Effector memory CD8-positive, alpha-beta T cell (primary cell): Measurements from ENCODE around the gene RHOG.
A peak's percentile ranks its signal among the peaks of the same experiment; 100 is the strongest.
"Not testable (repeated sequence)": the region's sequence is repeated elsewhere in the genome, so short reads cannot be mapped to it uniquely, and the experiment has no call there.

Source experiments
- ATAC-seq: fragments of 150-1000 bp; cut with Tn5 transposase; replicated peaks from 2 replicates; pipeline ENCODE4 v1.10.0; 2021; ENCODE audit warnings: mild to moderate bottlenecking, moderate library complexity
- DNase-seq, 3 experiments: peaks; one replicate each; pipeline ENCODE4 v3.0.0; 2021
- H3K27ac Mint-ChIP-seq, 2 donors: one replicate each; pipeline ENCODE4 v1.8.0; 2022; ENCODE audit warnings: mild to moderate bottlenecking in 2 of 2, mixed read lengths in 2 of 2, moderate library complexity in 2 of 2
- H3K27me3 Mint-ChIP-seq, 2 donors: one replicate each; pipeline ENCODE4 v1.8.0; 2022; ENCODE audit warnings: mixed read lengths in 2 of 2
- H3K36me3 Mint-ChIP-seq: one replicate; pipeline ENCODE4 v1.8.0; 2022; ENCODE audit warnings: mild to moderate bottlenecking, moderate library complexity, mixed read lengths; ENCODE audit not compliant: insufficient read depth
- H3K4me1 Mint-ChIP-seq, 2 donors: one replicate each; pipeline ENCODE4 v1.8.0; 2022; ENCODE audit warnings: low read depth in 2 of 2, mixed read lengths in 2 of 2
- H3K4me3 Mint-ChIP-seq, 2 donors: one replicate each; pipeline ENCODE4 v1.8.0; 2022; ENCODE audit warnings: mild to moderate bottlenecking in 2 of 2, mixed read lengths in 2 of 2, moderate library complexity in 2 of 2
- H3K9me3 Mint-ChIP-seq, 2 donors: one replicate each; pipeline ENCODE4 v1.8.0; 2022; ENCODE audit warnings: mixed read lengths in 2 of 2

RHOG gene

DNA sequence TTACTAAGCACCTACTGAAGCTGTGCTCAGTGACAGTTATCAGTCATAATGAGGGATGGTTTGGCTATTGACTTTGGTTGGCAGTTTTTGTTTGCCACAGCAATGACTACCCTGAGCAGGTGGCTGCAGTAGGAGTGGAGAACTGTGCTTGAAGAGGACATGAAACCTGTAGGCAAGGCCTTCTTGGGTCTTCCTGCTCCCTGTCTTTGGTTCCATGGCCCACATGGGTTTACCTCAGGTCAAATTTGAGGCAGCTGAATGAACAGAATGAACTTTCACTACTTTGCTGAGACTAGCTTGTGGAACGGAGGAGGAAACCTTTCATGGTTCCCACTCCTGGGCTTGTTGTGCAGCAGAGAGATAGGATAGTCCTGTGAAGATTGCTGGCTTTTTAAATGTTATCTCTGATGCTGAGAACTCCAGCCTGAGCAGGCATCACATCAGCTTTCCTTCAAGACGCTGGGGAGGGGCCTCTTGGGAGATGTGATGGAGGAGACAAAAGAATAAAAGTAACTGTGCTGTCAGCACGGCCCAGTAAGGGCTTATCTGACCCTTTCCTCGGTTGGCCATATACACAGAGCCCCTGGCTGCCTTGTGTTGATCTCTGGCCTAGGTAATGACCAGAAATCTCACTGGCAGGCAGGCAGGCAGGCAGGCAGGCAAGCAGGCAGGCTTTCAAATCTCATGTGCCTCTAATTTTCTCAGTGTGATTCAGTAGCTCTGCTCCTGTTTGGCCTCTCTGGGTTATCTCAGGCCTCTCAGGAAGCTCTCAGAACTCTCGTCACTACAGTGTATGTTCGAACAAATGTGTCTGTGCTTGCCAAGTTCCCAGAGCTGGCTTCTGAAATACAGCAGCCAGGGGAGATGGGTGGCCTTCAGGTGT is 26.7 kb upstream of the RHOG start:
- peaks cover 64 to 80% of the 10 kb centered on the region in 2 donors for H3K4me1 Mint-ChIP-seq
- no peaks in the 10 kb centered on the region for H3K27me3 Mint-ChIP-seq
- H3K27ac Mint-ChIP-seq = peak overlapping the region; percentile 56 to 70
- no peak for DNase-seq
- peaks cover 5% of the 10 kb centered on the region for H3K36me3 Mint-ChIP-seq
- ATAC-seq = no peak
- H3K4me3 Mint-ChIP-seq = peak overlapping the region in 1 of 2 donors; percentile 55
- H3K9me3 Mint-ChIP-seq = no peaks in the 10 kb centered on the region

DNA sequence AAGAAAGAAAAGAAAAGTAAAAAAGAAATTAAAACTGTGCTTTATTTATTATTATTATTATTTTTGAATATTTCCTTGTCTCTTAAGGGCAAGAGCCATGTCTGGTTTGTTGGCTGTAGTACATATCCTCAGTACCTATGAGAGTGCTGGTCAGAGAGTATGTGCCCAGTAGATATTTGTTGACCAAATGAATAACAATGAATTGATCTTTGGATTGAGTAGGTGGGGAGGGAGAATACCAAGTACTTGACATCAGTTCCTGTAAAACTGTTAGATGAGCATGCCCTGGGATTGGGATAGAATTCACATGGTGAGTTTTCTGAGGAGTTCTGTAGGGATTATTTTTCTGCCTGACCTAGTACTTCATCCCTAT is 26.1 kb upstream of the RHOG start:
- Mint-ChIP-seq H3K9me3 (no peaks in the 10 kb centered on the region), H3K4me3 (peak overlapping the region in 1 of 2 donors; percentile 55), H3K4me1 (peaks cover 61 to 79% of the 10 kb centered on the region in 2 donors), H3K27me3 (no peaks in the 10 kb centered on the region), H3K27ac (peak overlapping the region; percentile 53 to 70), H3K36me3 (peaks cover 2% of the 10 kb centered on the region)
- DNase-seq (no peak), ATAC-seq (no peak)

DNA sequence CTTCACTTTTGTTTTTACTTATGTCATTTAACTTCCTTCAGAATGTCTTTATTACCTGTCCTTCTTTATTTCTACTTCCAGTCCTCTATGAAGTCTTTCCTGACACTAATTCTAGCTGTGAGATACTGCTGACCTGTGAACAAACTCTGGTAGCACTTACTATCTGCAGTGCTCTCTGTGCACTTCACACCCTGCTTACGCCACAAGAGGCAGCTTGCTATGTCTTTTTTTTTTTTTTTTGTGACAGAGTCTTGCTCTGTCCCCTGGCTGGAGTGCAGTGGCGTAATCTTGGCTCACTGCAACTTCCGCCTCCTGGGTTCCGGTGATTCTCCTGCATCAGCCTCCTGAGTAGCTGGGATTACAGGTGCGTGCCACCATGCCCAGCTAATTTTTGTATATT is 25.4 kb upstream of the RHOG start:
- DNase-seq (no peak), ATAC-seq (peak; percentile 81)
- Mint-ChIP-seq H3K9me3 (no peaks in the 10 kb centered on the region), H3K36me3 (peaks cover 2% of the 10 kb centered on the region), H3K27me3 (no peaks in the 10 kb centered on the region), H3K4me1 (peaks cover 62 to 78% of the 10 kb centered on the region in 2 donors), H3K27ac (peak overlapping the region; percentile 53 to 70), H3K4me3 (peak overlapping the region; percentile 48 to 55)

DNA sequence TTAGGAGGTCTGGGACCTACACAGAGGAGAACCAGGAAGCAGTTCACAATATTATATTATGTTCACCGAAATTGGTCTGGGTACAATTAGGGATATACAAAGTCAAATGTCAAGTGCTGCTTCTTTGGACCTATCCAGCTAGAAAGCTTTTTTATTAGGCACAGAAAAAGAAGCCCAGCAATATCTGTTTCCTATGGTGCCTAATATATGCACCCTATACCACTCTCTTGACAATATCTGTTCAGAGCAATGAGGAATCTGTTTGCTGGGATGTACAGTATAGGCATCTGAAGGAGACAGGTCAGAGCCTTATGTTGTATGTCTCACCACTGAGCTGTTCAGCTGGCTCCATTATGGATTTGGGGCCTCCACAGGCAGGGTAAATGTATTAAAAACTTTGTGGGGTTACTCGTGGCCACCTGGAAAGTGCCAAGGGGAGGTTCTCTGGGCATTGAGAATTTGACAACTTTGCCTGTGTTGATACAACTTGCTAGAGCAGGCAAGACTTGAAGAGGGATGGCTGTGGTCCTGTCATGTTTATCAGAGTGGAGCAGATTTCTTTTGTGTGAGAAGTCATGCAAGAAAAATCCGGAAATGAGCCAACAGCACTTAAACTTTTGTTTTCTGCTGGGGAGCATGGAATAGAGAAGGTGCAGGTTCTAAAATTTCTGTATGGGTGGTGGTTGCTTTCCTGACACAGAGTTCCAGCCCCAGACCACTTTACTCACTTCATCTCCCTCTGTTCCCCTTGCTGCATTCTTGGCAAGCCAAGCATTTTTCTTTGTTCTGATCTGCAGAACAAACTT is 24.8 kb upstream of the RHOG start:
- Mint-ChIP-seq H3K9me3 (no peaks in the 10 kb centered on the region), H3K27me3 (no peaks in the 10 kb centered on the region), H3K27ac (peak overlapping the region; percentile 53 to 70), H3K4me1 (peaks cover 62 to 79% of the 10 kb centered on the region in 2 donors), H3K36me3 (peaks cover 2% of the 10 kb centered on the region), H3K4me3 (peak overlapping the region; percentile 48 to 55)
- ATAC-seq (peak; percentile 16), DNase-seq (no peak)

DNA sequence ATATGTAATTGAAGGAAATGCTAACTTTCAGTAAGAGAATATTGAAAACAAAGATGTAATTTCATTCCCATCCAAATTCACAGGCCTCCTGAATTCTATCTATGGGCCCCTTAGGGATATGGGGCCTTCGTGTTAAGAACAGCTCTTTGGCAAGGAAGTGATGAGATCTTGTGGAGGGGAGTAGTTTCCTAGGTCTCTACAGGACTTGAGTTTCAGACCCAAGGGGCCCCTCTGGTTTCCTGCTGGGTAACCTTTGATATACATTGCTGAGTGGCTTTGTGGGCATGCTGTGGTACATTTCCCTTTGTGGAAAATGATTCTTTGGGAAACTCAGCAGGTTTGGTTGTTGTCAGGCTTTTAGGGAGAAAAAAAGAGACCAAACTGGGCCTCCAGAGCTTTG is 20.9 kb upstream of the RHOG start:
- ATAC-seq = no peak
- peak overlapping the region; percentile 67 to 99 for H3K27ac Mint-ChIP-seq
- H3K27me3 Mint-ChIP-seq = no peaks in the 10 kb centered on the region

DNA sequence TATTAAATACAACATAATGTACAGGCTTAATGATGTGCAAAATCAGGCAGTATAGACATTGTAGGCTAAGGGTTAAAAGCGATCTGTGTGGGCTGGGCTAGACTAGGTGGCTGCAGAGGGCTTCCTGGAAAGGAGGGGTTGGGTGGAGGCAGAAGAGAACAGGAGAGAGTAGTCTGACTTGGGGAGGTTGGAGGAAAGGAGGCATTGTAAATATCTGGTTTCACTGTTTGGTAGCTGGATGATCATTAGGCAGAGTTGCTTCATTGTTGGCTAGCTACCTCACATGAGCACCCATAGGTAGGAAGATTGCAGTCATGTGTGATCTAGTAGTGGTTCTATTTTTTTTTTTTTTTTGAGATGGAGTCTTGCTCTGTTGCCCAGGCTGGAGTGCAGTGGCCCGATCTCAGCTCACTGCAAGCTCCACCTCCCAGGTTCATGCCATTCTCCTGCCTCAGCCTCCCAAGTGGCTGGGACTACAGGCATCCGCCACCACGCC is 20.2 kb upstream of the RHOG start:
- H3K4me1 Mint-ChIP-seq = peaks cover 63 to 82% of the 10 kb centered on the region in 2 donors
- H3K27me3 Mint-ChIP-seq = not testable (repeated sequence)

More for the DNA sequence above, 20.9 kb upstream of the RHOG start:
- Mint-ChIP-seq H3K36me3 (peaks cover 7% of the 10 kb centered on the region), H3K4me3 (peak overlapping the region; percentile 98 to 99), H3K4me1 (peaks cover 63 to 86% of the 10 kb centered on the region in 2 donors), H3K9me3 (no peaks in the 10 kb centered on the region)
- no peak for DNase-seq

DNA sequence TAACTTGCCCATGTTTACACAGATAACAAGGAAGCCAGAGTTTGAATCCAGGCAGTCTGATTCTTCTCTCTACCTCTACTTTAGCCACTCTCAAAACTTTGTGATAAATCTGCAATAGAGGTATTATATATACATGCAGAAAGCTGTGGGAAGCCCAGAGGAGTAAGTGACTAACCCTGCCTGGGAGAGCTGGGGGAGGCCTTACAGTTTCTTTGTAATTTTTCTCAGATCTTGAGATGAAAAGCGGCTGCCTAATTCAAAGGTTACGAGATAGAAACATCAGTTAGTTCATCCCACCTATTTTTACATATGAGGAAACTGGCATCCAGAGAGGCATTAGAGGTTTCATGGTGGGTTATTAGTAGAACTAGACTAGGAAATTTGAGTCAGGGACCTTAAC is 19.6 kb upstream of the RHOG start:
- H3K27ac Mint-ChIP-seq = peak overlapping the region; percentile 57 to 99
- H3K27me3 Mint-ChIP-seq = no peaks in the 10 kb centered on the region
- ATAC-seq (no peak), DNase-seq (no peak)
- peak overlapping the region; percentile 98 to 99 for H3K4me3 Mint-ChIP-seq
- H3K9me3 Mint-ChIP-seq = no peaks in the 10 kb centered on the region
- H3K36me3 Mint-ChIP-seq = peaks cover 13% of the 10 kb centered on the region
- H3K4me1 Mint-ChIP-seq = peaks cover 60 to 76% of the 10 kb centered on the region in 2 donors

More for the DNA sequence above, 20.2 kb upstream of the RHOG start:
- ATAC-seq (peak; percentile 77), DNase-seq (peak in 1 of 3 experiments; percentile 15)
- peaks cover 10% of the 10 kb centered on the region for H3K36me3 Mint-ChIP-seq
- H3K9me3 Mint-ChIP-seq = not testable (repeated sequence)
- peak overlapping the region; percentile 98 to 99 for H3K4me3 Mint-ChIP-seq
- H3K27ac Mint-ChIP-seq = peak overlapping the region; percentile 57 to 99

DNA sequence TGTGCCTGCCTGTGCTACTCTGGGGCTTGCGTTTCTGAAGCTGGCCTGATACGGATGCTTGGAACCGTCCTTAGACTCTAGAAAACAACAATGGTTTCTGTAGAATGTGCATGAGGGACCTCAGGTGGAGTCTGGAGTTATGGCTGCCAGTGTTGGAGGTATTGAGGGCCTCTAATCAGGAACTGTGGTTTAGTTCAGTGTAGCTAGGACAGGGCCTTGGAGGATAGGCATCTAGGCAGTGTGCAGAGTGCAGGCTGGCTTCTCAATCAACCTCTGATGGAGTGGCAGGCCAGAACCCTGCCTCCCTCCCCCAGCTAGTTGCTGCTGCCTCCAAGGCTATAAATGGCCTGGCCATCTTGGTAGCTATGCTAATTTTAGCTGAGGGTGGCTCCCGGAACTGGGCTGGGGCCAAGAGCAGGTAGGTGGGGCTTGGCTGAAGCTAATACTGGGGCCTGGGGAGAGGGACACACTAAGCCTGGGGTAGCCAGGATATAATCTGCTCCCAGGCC is 18.7 kb upstream of the RHOG start:
- H3K27ac Mint-ChIP-seq = peak overlapping the region; percentile 57 to 99
- ATAC-seq (no peak), DNase-seq (no peak)
- no peaks in the 10 kb centered on the region for H3K27me3 Mint-ChIP-seq
- H3K4me1 Mint-ChIP-seq = peaks cover 55 to 70% of the 10 kb centered on the region in 2 donors
- peak overlapping the region; percentile 98 to 99 for H3K4me3 Mint-ChIP-seq
- H3K36me3 Mint-ChIP-seq = peaks cover 22% of the 10 kb centered on the region
- no peaks in the 10 kb centered on the region for H3K9me3 Mint-ChIP-seq

DNA sequence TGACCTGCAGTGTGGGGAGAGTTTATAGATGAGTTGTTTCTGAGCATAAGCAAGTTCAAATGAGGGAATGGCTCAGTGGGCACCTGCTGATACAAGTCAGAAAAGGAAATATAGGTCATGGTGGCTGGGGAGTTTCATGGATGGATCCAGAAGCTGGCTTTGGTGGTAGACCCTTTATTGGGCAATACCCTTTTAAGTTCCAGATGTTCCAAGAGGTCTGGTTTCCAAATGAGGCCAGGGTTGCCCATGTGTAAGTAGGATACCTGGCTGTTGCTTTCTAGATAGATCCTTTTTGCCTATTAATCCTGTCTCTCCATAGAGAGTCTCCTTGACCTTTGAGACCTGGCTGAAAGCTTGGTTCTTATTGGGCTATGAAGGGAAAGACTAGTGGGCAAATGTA is 16.9 kb upstream of the RHOG start:
- Mint-ChIP-seq H3K9me3 (no peaks in the 10 kb centered on the region), H3K36me3 (peaks cover 25% of the 10 kb centered on the region), H3K27me3 (no peaks in the 10 kb centered on the region), H3K4me3 (peak overlapping the region; percentile 98 to 99), H3K27ac (peak overlapping the region; percentile 96 to 99), H3K4me1 (peaks cover 62 to 74% of the 10 kb centered on the region in 2 donors)
- DNase-seq (no peak), ATAC-seq (no peak)

DNA sequence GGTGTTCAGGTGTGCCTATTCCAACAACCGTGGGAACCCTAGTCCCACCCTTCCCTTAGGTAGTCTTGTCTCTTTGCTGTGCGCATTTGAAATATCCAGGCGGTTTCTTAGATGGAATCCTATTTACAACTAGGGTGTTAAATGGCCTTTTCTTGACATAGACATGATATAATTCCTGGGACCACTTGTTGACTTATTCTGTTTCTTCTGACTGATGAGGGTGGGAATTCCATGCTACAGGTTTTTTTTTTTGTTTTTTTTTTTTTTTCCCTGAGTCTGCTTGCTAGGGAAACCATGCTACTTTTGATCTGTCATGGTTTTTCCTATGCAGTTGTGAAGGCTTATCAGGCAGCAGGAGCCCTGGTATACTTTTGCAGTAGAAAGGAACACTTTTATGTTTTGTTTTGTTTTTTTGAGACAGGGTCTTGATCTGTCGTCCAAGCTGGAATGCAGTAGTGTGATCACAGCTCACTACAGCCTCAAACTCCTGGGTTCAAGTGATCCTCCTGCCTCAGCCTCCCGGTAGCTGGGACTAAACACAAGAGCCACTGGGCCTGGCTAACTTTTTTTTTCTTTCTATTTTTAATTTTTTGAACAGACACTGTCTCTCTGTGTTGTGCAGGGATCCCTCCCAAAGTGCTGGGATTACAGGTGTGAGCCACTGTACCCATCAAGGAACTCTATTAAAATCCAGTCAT is 16.2 kb upstream of the RHOG start:
- peak overlapping the region; percentile 96 to 99 for H3K27ac Mint-ChIP-seq

DNA sequence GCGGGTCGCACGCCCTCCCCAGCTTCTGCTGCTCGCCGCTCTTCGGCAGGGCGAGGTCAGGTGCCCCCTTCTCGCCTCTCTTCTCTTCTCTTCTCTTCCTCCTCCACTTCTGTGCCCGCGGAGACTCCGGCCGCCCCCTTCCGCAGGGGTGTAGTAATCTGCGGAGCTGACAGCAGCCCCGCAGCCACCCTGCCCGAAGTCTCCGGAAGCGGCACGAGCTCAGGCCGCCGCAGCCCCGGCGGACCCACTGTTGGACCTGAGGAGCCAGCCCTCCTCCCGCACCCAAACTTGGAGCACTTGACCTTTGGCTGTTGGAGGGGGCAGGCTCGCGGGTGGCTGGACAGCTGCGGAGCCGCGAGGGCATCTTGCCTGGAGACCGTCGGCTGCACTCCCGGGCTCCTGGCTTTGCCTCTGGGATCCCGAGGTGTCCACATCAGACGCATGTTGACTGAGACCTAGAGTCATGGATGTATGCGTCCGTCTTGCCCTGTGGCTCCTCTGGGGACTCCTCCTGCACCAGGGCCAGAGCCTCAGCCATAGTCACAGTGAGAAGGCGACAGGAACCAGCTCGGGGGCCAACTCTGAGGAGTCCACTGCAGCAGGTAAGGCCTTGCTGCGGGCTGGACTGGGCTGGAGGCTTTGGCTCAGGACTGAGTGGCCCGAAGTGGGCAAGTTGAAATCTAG is 15.2 kb upstream of the RHOG start:
- Mint-ChIP-seq H3K27me3 (no peaks in the 10 kb centered on the region), H3K9me3 (no peaks in the 10 kb centered on the region), H3K4me1 (peaks cover 54 to 68% of the 10 kb centered on the region in 2 donors), H3K27ac (peak overlapping the region; percentile 96 to 99), H3K4me3 (peak overlapping the region; percentile 98 to 99), H3K36me3 (peaks cover 25% of the 10 kb centered on the region)
- ATAC-seq (peak; percentile 8), DNase-seq (peak; percentile 29 to 42 (median 38))

More for the DNA sequence above, 16.2 kb upstream of the RHOG start:
- Mint-ChIP-seq H3K4me3 (peak overlapping the region; percentile 98 to 99), H3K36me3 (peaks cover 25% of the 10 kb centered on the region), H3K9me3 (no peaks in the 10 kb centered on the region), H3K27me3 (no peaks in the 10 kb centered on the region), H3K4me1 (peaks cover 62 to 75% of the 10 kb centered on the region in 2 donors)
- DNase-seq (no peak), ATAC-seq (no peak)
